IMR-90 (cell line): ENCODE data around the gene HEXA. TPM values are rescaled to one million over a fixed set of nuclear protein-coding genes. Genes with fewer than 3 reads are reported as not detected.

Experiments
- ATAC-seq: fragments of 200-7000 bp; cut with Tn5 transposase; 2 replicates; pipeline ENCODE4 v1.9.1; 2020; ENCODE audit warnings: low read depth, mild to moderate bottlenecking, moderate library complexity
- BruUV-seq: library from RNA; stranded (reverse); fragments of 400-500 nt; replicated peaks from 2 replicates; lab custom pipeline; 2021; lab: Mats Ljungman, UMichigan
- CTCF ChIA-PET: fragments of 300-600 bp; formaldehyde crosslinking; extraction: SDS; loops from one replicate; lab custom pipeline; 2021; ENCODE audit warnings: antibody characterized with exemption; lab: Yijun Ruan, JAX
- POLR2A ChIA-PET: fragments of 300-600 bp; sonication (Branson Sonifier 250); formaldehyde crosslinking; loops from one replicate; lab custom pipeline; 2022; ENCODE audit warnings: antibody characterized with exemption; ENCODE audit not compliant: unreplicated experiment; lab: Charles Lee
- DNase-seq: peaks from one replicate; pipeline ENCODE4 v3.0.0; 2013
- H2AFZ ChIP-seq: replicated peaks from 2 replicates; pipeline ENCODE3; 2013; ENCODE audit warnings: low read length, mild to moderate bottlenecking; ENCODE audit not compliant: poor library complexity
- H2AK5ac ChIP-seq: 2 replicates; pipeline ENCODE4 v1.6.1; 2013; ENCODE audit warnings: low read depth, low read length, inconsistent platforms
- H2AK9ac ChIP-seq: replicated peaks from 2 replicates; pipeline ENCODE3; 2013; ENCODE audit warnings: mild to moderate bottlenecking, low read depth, low read length, moderate library complexity; ENCODE audit not compliant: poor library complexity
- H2BK120ac ChIP-seq: 2 replicates; pipeline ENCODE4 v1.6.1; 2013; ENCODE audit warnings: low read depth, low read length, inconsistent platforms
- H2BK15ac ChIP-seq: 3 replicates; pipeline ENCODE4 v1.6.1; 2013; ENCODE audit warnings: low read depth, low read length, inconsistent platforms
- H2BK20ac ChIP-seq: 2 replicates; pipeline ENCODE4 v1.6.1; 2013; ENCODE audit warnings: low read depth, mild to moderate bottlenecking, inconsistent platforms, low read length, moderate library complexity
- H2BK5ac ChIP-seq: 2 replicates; pipeline ENCODE4 v1.6.1; 2013; ENCODE audit warnings: mild to moderate bottlenecking, low read depth, low read length, inconsistent platforms; ENCODE audit not compliant: poor library complexity, severe bottlenecking
- H3K14ac ChIP-seq: replicated peaks from 2 replicates; pipeline ENCODE4 v1.6.1; 2013; ENCODE audit warnings: low read depth, low read length, inconsistent platforms
- H3K18ac ChIP-seq: 2 replicates; pipeline ENCODE4 v1.6.1; 2013; ENCODE audit warnings: low read depth, low read length, control low read depth
- H3K23ac ChIP-seq: 2 replicates; pipeline ENCODE4 v1.6.1; 2013; ENCODE audit warnings: low read depth, low read length, inconsistent platforms
- H3K27ac ChIP-seq: 2 replicates; pipeline ENCODE4 v1.5.1; 2013; ENCODE audit warnings: mild to moderate bottlenecking, control low read depth, low read length; ENCODE audit not compliant: insufficient read depth
- H3K27me3 ChIP-seq: 2 replicates; pipeline ENCODE4 v1.6.1; 2013; ENCODE audit warnings: low read length; ENCODE audit not compliant: control insufficient read depth, insufficient read depth
- H3K36me3 ChIP-seq: 2 replicates; pipeline ENCODE4 v1.6.1; 2013; ENCODE audit warnings: low read length, mixed read lengths; ENCODE audit not compliant: control insufficient read depth, insufficient read depth
- H3K4ac ChIP-seq: 2 replicates; pipeline ENCODE4 v1.6.1; 2013; ENCODE audit warnings: low read depth, low read length, inconsistent platforms
- H3K4me1 ChIP-seq: 2 replicates; pipeline ENCODE4 v1.6.1; 2013; ENCODE audit warnings: low read length, mixed read lengths; ENCODE audit not compliant: control insufficient read depth, insufficient read depth
- H3K4me2 ChIP-seq: 2 replicates; pipeline ENCODE4 v1.6.1; 2013; ENCODE audit warnings: low read depth, mild to moderate bottlenecking, control low read depth, low read length, moderate library complexity
- H3K4me3 ChIP-seq: 2 replicates; pipeline ENCODE4 v1.5.1; 2013; ENCODE audit warnings: low read depth, mild to moderate bottlenecking, control low read depth, low read length, moderate library complexity; ENCODE audit not compliant: insufficient read depth
- H3K56ac ChIP-seq: 2 replicates; pipeline ENCODE4 v1.6.1; 2013; ENCODE audit warnings: low read length, inconsistent platforms; ENCODE audit not compliant: insufficient read depth; ENCODE audit errors: extremely low read depth
- H3K79me1 ChIP-seq, 2 experiments: 2 replicates each; pipeline ENCODE4 v1.6.1; 2013; ENCODE audit warnings: low read length in 2 of 2, inconsistent platforms in 1 of 2, low read depth in 1 of 2
- H3K9ac ChIP-seq: 2 replicates; pipeline ENCODE4 v1.6.1; 2013; ENCODE audit warnings: low read depth, low read length, control low read depth
- H3K9me1 ChIP-seq: 2 replicates; pipeline ENCODE4 v1.6.1; 2013; ENCODE audit warnings: low read length, inconsistent platforms; ENCODE audit not compliant: insufficient read depth
- H3K9me3 ChIP-seq: 2 replicates; pipeline ENCODE4 v1.6.1; 2013; ENCODE audit warnings: low read length; ENCODE audit not compliant: control insufficient read depth, insufficient read depth
- H4K20me1 ChIP-seq: 2 replicates; pipeline ENCODE4 v1.6.1; 2013; ENCODE audit warnings: low read length, inconsistent platforms; ENCODE audit not compliant: insufficient read depth
- H4K5ac ChIP-seq: 2 replicates; pipeline ENCODE4 v1.6.1; 2013; ENCODE audit warnings: mild to moderate bottlenecking, low read depth, low read length, control low read depth
- H4K8ac ChIP-seq, 2 experiments: 2 replicates each; pipeline ENCODE4 v1.6.1; 2013; ENCODE audit warnings: low read depth in 2 of 2, low read length in 2 of 2, control low read depth in 1 of 2, inconsistent platforms in 1 of 2
- H4K91ac ChIP-seq: 2 replicates; pipeline ENCODE4 v1.6.1; 2013; ENCODE audit warnings: low read depth, low read length, inconsistent platforms; ENCODE audit not compliant: insufficient read depth
- BHLHE40 ChIP-seq: fragments of 150-350 bp; IDR thresholded peaks from 2 replicates; pipeline ENCODE4 v1.6.1; 2016; ENCODE audit warnings: mild to moderate bottlenecking, low read depth, low read length
- POLR2A ChIP-seq: IDR thresholded peaks from 2 replicates; pipeline ENCODE4 v1.6.1; 2012; ENCODE audit warnings: mild to moderate bottlenecking, low read depth, low read length
- SMC3 ChIP-seq: fragments of 150-350 bp; IDR thresholded peaks from 2 replicates; pipeline ENCODE4 v1.6.1; 2016; ENCODE audit warnings: low read depth, mild to moderate bottlenecking, antibody characterized with exemption, low read length, moderate library complexity
- WGBS, 2 experiments: methylation state at CpG; one replicate each; pipeline versions ENCODE4 v1.1.5 to v1.1.7; 2013; ENCODE audit warnings: missing lambda C conversion rate in 2 of 2; ENCODE audit not compliant: insufficient read length in 1 of 2; ENCODE audit errors: extremely low coverage in 2 of 2; 5-methylcytosine and 5-hydroxymethylcytosine counted together
- dilution Hi-C: fragments of 300-500 bp; cut with HindIII; formaldehyde crosslinking; loops from one replicate; pipeline ENCODE4 v1.14.3; 2018; ENCODE audit warnings: low sequenced_read_pairs; ENCODE audit not compliant: unreplicated experiment
- in situ Hi-C: fragments of 300-500 bp; cut with MboI; formaldehyde crosslinking; loops from 3 replicates; pipeline ENCODE4 v1.14.3; 2019; ENCODE audit warnings: low sequenced_read_pairs, inconsistent platforms, mixed read lengths
- intact Hi-C: fragments of 100-400 bp; cut with micrococcal nuclease; formaldehyde crosslinking; loops from 2 replicates; pipeline ENCODE4 v1.10.0; 2022
- polyA plus RNA-seq, 3 experiments: library from polyadenylated mRNA; depleted of rRNA; stranded (reverse); fragments of >200 nt; gene quantifications; 2 replicates each; pipeline ENCODE4 v1.2.3, GENCODE V29; 2012; ENCODE audit warnings: low replicate concordance in 1 of 3
- total RNA-seq: library from RNA; depleted of rRNA; stranded (reverse); fragments of >200 nt; gene quantifications from 2 replicates; pipeline ENCODE4 v1.2.3, GENCODE V29; 2012
- TF ChIP-seq, protein P1 (sequence below): conservative IDR thresholded peaks from 2 replicates; pipeline ENCODE4 v1.5.1; 2012; ENCODE audit warnings: mild to moderate bottlenecking, low read depth, low read length, improper control_type of control experiment
- TF ChIP-seq, protein P2 (sequence below): fragments of 150-350 bp; IDR thresholded peaks from 2 replicates; pipeline ENCODE4 v1.6.1; 2016; ENCODE audit warnings: low read depth, mild to moderate bottlenecking, low read length, moderate library complexity, borderline replicate concordance

Gene HEXA
- total and polyA plus RNA-seq, 2 of the 4 experiments (the other 2 are of a cell fraction), result 19.4 to 115 TPM

DNA sequence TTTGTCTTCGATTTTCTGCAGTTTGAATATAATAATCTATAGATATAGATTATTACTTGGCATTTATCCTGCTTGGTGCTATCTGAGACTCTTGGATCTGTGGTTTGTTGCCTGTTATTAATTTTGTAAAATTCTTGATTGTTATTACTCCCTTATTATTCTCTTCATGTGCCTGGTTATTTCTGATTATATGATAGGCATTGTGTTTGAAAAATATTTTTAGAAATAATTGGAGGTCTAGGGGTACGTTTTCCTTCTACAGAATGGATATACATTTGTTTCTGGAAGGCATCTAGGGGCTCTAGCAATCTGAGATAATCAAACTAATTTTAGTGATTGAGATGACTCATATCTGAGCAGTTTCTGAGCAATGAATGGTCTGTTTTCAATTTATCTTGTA, 41.0 kb downstream of the HEXA start (continued):
- TF ChIP-seq, protein P1, sequence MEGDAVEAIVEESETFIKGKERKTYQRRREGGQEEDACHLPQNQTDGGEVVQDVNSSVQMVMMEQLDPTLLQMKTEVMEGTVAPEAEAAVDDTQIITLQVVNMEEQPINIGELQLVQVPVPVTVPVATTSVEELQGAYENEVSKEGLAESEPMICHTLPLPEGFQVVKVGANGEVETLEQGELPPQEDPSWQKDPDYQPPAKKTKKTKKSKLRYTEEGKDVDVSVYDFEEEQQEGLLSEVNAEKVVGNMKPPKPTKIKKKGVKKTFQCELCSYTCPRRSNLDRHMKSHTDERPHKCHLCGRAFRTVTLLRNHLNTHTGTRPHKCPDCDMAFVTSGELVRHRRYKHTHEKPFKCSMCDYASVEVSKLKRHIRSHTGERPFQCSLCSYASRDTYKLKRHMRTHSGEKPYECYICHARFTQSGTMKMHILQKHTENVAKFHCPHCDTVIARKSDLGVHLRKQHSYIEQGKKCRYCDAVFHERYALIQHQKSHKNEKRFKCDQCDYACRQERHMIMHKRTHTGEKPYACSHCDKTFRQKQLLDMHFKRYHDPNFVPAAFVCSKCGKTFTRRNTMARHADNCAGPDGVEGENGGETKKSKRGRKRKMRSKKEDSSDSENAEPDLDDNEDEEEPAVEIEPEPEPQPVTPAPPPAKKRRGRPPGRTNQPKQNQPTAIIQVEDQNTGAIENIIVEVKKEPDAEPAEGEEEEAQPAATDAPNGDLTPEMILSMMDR, result no peak
- TF ChIP-seq, protein P2, sequence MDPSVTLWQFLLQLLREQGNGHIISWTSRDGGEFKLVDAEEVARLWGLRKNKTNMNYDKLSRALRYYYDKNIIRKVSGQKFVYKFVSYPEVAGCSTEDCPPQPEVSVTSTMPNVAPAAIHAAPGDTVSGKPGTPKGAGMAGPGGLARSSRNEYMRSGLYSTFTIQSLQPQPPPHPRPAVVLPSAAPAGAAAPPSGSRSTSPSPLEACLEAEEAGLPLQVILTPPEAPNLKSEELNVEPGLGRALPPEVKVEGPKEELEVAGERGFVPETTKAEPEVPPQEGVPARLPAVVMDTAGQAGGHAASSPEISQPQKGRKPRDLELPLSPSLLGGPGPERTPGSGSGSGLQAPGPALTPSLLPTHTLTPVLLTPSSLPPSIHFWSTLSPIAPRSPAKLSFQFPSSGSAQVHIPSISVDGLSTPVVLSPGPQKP, result no peak
- TF ChIP-seq BHLHE40, result no peak

DNA sequence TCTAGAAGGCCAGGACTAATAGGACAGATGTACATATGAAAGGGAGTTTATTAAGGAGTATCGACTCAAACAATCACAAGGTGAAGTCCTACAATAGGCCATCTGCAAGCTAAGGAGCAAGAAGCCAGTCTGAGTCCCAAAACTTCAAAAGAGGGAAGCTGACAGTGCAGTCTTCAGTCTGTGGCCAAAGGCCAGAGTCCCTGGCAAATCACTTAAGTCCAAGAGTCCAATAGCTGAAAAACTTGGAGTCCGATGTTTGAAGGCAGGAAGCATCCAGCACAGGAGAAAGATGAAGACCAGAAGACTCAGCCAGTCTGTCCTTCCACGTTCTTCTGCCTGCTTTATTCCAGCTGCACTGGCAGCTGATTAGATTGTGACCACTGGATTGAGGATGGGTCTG, 44.8 kb downstream of the HEXA start:
- 60% methylated on average over 1 of the region's 3 CpGs; no CpG with 5 or more reads in 1 of the 2 experiments for WGBS, 2 experiments
- TF ChIP-seq SMC3 (no peak), POLR2A (no peak)
- POLR2A ChIA-PET, result no interaction called here
- Histone ChIP-seq H2AFZ (no peak overlapping the region), H3K36me3 (no peaks in the 10 kb centered on the region), H3K56ac (no peak overlapping the region), H2BK15ac (no peak overlapping the region), H4K91ac (no peak overlapping the region), H2BK20ac (no peak overlapping the region), H2AK9ac (no peak overlapping the region), H4K20me1 (no peaks in the 10 kb centered on the region), H2BK5ac (no peak overlapping the region), H3K4me1 (no peaks in the 10 kb centered on the region), H3K14ac (no peak overlapping the region), H3K27me3 (no peaks in the 10 kb centered on the region), H3K23ac (no peak overlapping the region), H4K8ac (no peak overlapping the region), H3K4me3 (no peak overlapping the region), H3K18ac (no peak overlapping the region), H3K4me2 (no peak overlapping the region), H3K9me1 (no peaks in the 10 kb centered on the region), H3K9me3 (no peaks in the 10 kb centered on the region), H2BK120ac (no peak overlapping the region), H3K79me1 (no peaks in the 10 kb centered on the region), H2AK5ac (no peak overlapping the region), H4K5ac (no peak overlapping the region), H3K4ac (no peak overlapping the region), H3K27ac (no peak overlapping the region), H3K9ac (no peak overlapping the region)
- dilution Hi-C loops (no loop called here), intact Hi-C loops (no loop called here), in situ Hi-C loops (no loop called here)
- CTCF ChIA-PET, result no interaction called here
- no TSS peak for BruUV-seq
- DNase-seq (no peak), ATAC-seq (no peak)
